IMR-90 (cell line): ENCODE data around the gene INPP5J. TPM values are rescaled to one million over a fixed set of nuclear protein-coding genes. Genes with fewer than 3 reads are reported as not detected.

ENCODE experiments used
- polyA plus RNA-seq, 3 experiments: library from polyadenylated mRNA; depleted of rRNA; stranded (reverse); fragments of >200 nt; gene quantifications; 2 replicates each; pipeline ENCODE4 v1.2.3, GENCODE V29; 2012; ENCODE audit warnings: low replicate concordance in 1 of 3
- total RNA-seq: library from RNA; depleted of rRNA; stranded (reverse); fragments of >200 nt; gene quantifications from 2 replicates; pipeline ENCODE4 v1.2.3, GENCODE V29; 2012
- TF ChIP-seq, protein P1 (sequence below): fragments of 150-350 bp; IDR thresholded peaks from 2 replicates; pipeline ENCODE4 v1.6.1; 2016; ENCODE audit warnings: low read depth, mild to moderate bottlenecking, low read length, moderate library complexity, borderline replicate concordance

INPP5J gene
- total and polyA plus RNA-seq, 2 of the 4 experiments (the other 2 are of a cell fraction): 0.36 to 2.2 TPM

DNA sequence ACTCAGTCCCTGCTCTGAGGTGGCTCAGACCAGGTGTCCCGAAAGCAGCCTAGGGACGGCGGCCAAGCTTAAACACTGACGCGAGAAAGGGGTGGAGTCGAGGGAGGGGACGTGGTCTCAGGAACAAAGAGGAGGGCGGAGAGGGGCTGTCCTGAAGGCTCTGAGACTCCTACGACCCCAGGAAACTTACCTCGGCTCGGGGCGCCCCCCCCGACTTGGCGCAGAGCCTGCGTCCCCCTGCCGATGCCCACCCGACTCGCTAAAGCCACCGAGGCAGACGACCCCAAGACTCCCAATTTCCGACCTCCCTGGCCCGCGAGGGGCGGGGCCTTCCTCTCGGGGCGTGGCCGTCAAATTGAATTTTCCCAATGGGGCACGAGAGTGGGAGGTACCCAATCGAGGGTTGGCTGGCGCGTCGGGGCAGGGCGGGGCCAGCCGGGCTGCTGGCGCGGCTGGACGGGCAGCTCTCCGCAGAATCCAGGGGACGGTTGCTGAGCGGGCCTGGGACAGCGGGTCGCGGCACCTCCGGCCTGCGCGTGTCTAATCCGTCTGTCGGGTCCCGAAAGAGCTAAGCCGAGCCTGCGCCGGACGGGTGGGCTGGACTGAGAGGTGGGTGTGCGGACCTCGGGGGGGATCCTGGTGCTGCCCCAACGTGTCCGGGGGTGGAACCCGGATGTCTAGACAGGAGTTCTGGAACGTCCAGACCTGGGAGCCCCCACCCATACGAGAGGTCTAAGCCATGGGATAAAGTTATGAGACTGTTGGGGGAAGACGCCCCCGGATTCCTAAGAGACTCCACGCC lies 41.7 kb upstream of the INPP5J start, which contains the start of gene SMTN (continued):
- TF ChIP-seq, protein P1, sequence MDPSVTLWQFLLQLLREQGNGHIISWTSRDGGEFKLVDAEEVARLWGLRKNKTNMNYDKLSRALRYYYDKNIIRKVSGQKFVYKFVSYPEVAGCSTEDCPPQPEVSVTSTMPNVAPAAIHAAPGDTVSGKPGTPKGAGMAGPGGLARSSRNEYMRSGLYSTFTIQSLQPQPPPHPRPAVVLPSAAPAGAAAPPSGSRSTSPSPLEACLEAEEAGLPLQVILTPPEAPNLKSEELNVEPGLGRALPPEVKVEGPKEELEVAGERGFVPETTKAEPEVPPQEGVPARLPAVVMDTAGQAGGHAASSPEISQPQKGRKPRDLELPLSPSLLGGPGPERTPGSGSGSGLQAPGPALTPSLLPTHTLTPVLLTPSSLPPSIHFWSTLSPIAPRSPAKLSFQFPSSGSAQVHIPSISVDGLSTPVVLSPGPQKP: no peak
